Uterus (tissue), 2 donors: Measurements from ENCODE around the gene GRIK3.

Experiments
- POLR2A ChIP-seq, 2 donors: fragments of 450-650 bp; IDR thresholded peaks; one replicate each; pipeline ENCODE4 v1.6.1; 2016; ENCODE audit warnings: antibody characterized with exemption in 2 of 2, mild to moderate bottlenecking in 1 of 2, moderate library complexity in 1 of 2
- TF ChIP-seq, protein P1 (sequence below), 4 experiments: fragments of 200-600 bp in 2 of 4; fragments of 450-650 bp in 2 of 4; sonication (generic) in 2 of 4; IDR thresholded peaks; one replicate each; pipeline ENCODE4 v1.5.1; 2016 to 2019; ENCODE audit warnings: antibody characterized with exemption in 4 of 4, mild to moderate bottlenecking in 2 of 4, moderate library complexity in 1 of 4

DNA sequence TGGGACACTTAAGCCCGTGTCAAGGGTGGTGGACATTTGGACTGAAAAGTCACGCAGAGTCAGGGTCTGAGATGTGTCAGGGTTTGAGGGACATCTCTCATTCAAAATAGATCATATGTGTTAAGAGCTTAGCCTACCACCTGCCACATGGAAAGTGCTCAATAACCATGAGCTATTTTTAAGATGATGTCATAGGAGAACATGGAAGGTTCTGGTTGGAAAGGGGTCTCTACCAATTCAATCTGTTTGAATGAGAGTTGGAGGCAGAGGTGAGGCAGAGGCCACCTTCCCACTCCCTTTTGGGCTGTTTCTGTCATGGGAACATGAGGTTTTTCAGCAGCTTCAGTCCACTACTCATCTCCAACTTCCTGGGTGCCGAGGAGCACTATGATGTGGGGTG lies 239.9 kb downstream of the GRIK3 start:
- TF ChIP-seq, protein P1, sequence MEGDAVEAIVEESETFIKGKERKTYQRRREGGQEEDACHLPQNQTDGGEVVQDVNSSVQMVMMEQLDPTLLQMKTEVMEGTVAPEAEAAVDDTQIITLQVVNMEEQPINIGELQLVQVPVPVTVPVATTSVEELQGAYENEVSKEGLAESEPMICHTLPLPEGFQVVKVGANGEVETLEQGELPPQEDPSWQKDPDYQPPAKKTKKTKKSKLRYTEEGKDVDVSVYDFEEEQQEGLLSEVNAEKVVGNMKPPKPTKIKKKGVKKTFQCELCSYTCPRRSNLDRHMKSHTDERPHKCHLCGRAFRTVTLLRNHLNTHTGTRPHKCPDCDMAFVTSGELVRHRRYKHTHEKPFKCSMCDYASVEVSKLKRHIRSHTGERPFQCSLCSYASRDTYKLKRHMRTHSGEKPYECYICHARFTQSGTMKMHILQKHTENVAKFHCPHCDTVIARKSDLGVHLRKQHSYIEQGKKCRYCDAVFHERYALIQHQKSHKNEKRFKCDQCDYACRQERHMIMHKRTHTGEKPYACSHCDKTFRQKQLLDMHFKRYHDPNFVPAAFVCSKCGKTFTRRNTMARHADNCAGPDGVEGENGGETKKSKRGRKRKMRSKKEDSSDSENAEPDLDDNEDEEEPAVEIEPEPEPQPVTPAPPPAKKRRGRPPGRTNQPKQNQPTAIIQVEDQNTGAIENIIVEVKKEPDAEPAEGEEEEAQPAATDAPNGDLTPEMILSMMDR (IDR thresholded peaks at IDR 0.05), result no peak
- TF ChIP-seq POLR2A (IDR thresholded peaks at IDR 0.05), result no peak
